Endothelial cell (in vitro differentiated cells): Measurements from ENCODE around the gene COX19. TPM values are rescaled to one million over a fixed set of nuclear protein-coding genes. Genes with fewer than 3 reads are reported as not detected.

Experiments
- DNase-seq: peaks from one replicate; pipeline ENCODE4 v3.0.0; 2021; ENCODE audit warnings: low spot score
- H3K27ac Mint-ChIP-seq: one replicate; pipeline ENCODE4 v1.8.0; 2021; ENCODE audit warnings: mixed read lengths, inconsistent platforms; ENCODE audit not compliant: unreplicated experiment
- H3K27me3 Mint-ChIP-seq: one replicate; pipeline ENCODE4 v1.8.0; 2021; ENCODE audit warnings: mild to moderate bottlenecking, moderate library complexity, mixed read lengths, inconsistent platforms; ENCODE audit not compliant: unreplicated experiment
- H3K36me3 Mint-ChIP-seq: one replicate; pipeline ENCODE4 v1.8.0; 2021; ENCODE audit warnings: mild to moderate bottlenecking, low read depth, mixed read lengths, inconsistent platforms; ENCODE audit not compliant: unreplicated experiment
- H3K4me1 Mint-ChIP-seq: one replicate; pipeline ENCODE4 v1.8.0; 2021; ENCODE audit warnings: mild to moderate bottlenecking, mixed read lengths, inconsistent platforms; ENCODE audit not compliant: unreplicated experiment
- H3K4me3 Mint-ChIP-seq: one replicate; pipeline ENCODE4 v1.8.0; 2021; ENCODE audit warnings: mild to moderate bottlenecking, mixed read lengths, inconsistent platforms; ENCODE audit not compliant: unreplicated experiment
- H3K9me3 Mint-ChIP-seq: one replicate; pipeline ENCODE4 v1.8.0; 2021; ENCODE audit warnings: mixed read lengths, inconsistent platforms; ENCODE audit not compliant: unreplicated experiment
- CTCF ChIP-seq: fragments of 200-600 bp; sonication (generic); IDR thresholded peaks from one replicate; pipeline ENCODE4 v1.5.0; 2021; ENCODE audit warnings: antibody characterized with exemption; ENCODE audit not compliant: unreplicated experiment
- total RNA-seq: library from RNA; stranded (reverse); fragmentation: NEBNext Ultra II Directional; extraction: Animal tissue kit (Norgen Biotek cat#: 25700); gene quantifications from one replicate; pipeline ENCODE4 v1.2.1, GENCODE V29; 2021; ENCODE audit not compliant: unreplicated experiment

The COX19 gene
- total RNA-seq, 1 donor from 2014 or later = 10.2 TPM

- no peak for DNase-seq
- TF ChIP-seq CTCF = no peak
- H3K27ac Mint-ChIP-seq = no peak overlapping the region
- H3K9me3 Mint-ChIP-seq = no peaks in the 10 kb centered on the region
- H3K4me3 Mint-ChIP-seq = no peak overlapping the region
- H3K4me1 Mint-ChIP-seq = no peaks in the 10 kb centered on the region
- no peaks in the 10 kb centered on the region for H3K36me3 Mint-ChIP-seq
- peaks cover 3% of the 10 kb centered on the region for H3K27me3 Mint-ChIP-seq
Measured at GRCh38 chr7:983616-984071, 8.3 kb upstream of the COX19 start.

GRCh38 chr7:983004-983615, 7.8 kb upstream of the COX19 start, which contains the start of gene CYP2W1:
CYP2W1 (plus strand) TSS chr7:983181; CDS start chr7:983212, 31 bp downstream.
- no peaks in the 10 kb centered on the region for H3K36me3 Mint-ChIP-seq
- peaks cover 3% of the 10 kb centered on the region for H3K27me3 Mint-ChIP-seq
- no peaks in the 10 kb centered on the region for H3K4me1 Mint-ChIP-seq
- no peaks in the 10 kb centered on the region for H3K9me3 Mint-ChIP-seq
- no peak within 1 kb of the TSS for H3K27ac Mint-ChIP-seq
- no peak for DNase-seq
- no peak within 1 kb of the TSS for H3K4me3 Mint-ChIP-seq
- TF ChIP-seq CTCF = no peak

- Mint-ChIP-seq H3K4me1 (no peaks in the 10 kb centered on the region), H3K4me3 (no peak overlapping the region), H3K27ac (no peak overlapping the region), H3K9me3 (no peaks in the 10 kb centered on the region), H3K27me3 (peaks cover 3% of the 10 kb centered on the region), H3K36me3 (no peaks in the 10 kb centered on the region)
- no peak for TF ChIP-seq CTCF
- no peak for DNase-seq
Measured at GRCh38 chr7:982511-983003, 7.2 kb upstream of the COX19 start.

- Mint-ChIP-seq H3K27ac (no peak overlapping the region), H3K4me1 (no peaks in the 10 kb centered on the region), H3K4me3 (no peak overlapping the region), H3K27me3 (peaks cover 3% of the 10 kb centered on the region), H3K9me3 (no peaks in the 10 kb centered on the region), H3K36me3 (no peaks in the 10 kb centered on the region)
- DNase-seq = no peak
- no peak for TF ChIP-seq CTCF
Measured at GRCh38 chr7:981793-982510, 6.6 kb upstream of the COX19 start.
